Body of pancreas (tissue), 4 donors: ENCODE data around the gene ADAM10.

Experiments
- POLR2A ChIP-seq, 3 donors: fragments of 450-650 bp; IDR thresholded peaks; one replicate each; pipeline ENCODE4 v1.6.1; 2016; ENCODE audit warnings: antibody characterized with exemption in 3 of 3, mild to moderate bottlenecking in 2 of 3
- TF ChIP-seq, protein P1 (sequence below), 7 experiments: fragments of 450-650 bp in 4 of 7; fragments of 200-600 bp in 3 of 7; sonication (generic) in 3 of 7; IDR thresholded peaks; one replicate each; pipeline ENCODE4 v1.5.1; 2016 to 2019; ENCODE audit warnings: antibody characterized with exemption in 7 of 7

DNA sequence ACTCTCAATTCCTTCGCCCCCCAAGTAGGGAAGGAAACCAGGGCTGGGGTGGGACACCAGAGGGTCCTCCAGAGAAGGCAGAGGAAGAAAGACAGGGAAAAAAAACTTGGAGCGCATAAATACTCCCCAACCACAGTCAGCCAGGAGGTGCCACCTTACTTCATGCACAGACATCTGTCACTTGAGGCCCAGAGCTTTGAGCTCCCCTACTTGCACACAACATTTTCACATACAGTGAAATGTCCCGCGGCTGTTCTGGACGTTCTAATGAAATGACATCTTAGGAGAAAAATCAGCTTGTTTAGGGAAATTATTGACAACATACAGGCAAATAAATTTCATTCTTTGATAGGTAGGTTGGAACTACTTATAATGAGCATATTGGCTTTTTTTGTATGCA lies 204.8 kb downstream of the ADAM10 start:
- TF ChIP-seq, protein P1, sequence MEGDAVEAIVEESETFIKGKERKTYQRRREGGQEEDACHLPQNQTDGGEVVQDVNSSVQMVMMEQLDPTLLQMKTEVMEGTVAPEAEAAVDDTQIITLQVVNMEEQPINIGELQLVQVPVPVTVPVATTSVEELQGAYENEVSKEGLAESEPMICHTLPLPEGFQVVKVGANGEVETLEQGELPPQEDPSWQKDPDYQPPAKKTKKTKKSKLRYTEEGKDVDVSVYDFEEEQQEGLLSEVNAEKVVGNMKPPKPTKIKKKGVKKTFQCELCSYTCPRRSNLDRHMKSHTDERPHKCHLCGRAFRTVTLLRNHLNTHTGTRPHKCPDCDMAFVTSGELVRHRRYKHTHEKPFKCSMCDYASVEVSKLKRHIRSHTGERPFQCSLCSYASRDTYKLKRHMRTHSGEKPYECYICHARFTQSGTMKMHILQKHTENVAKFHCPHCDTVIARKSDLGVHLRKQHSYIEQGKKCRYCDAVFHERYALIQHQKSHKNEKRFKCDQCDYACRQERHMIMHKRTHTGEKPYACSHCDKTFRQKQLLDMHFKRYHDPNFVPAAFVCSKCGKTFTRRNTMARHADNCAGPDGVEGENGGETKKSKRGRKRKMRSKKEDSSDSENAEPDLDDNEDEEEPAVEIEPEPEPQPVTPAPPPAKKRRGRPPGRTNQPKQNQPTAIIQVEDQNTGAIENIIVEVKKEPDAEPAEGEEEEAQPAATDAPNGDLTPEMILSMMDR (IDR thresholded peaks at IDR 0.05) = no peak
- TF ChIP-seq POLR2A (IDR thresholded peaks at IDR 0.05) = no peak
